Glutamatergic neuron (in vitro differentiated cells): ENCODE data around the gene CAMTA1. TPM values are rescaled to one million over a fixed set of nuclear protein-coding genes. Genes with fewer than 3 reads are reported as not detected.

Experiments used
- DNase-seq: peaks from one replicate; pipeline ENCODE4 v3.0.0; 2022
- H3K27ac Mint-ChIP-seq: one replicate; pipeline ENCODE4 v1.8.0; 2020; ENCODE audit warnings: mild to moderate bottlenecking, mixed read lengths, inconsistent platforms; ENCODE audit not compliant: unreplicated experiment
- H3K27me3 Mint-ChIP-seq: one replicate; pipeline ENCODE4 v1.8.0; 2020; ENCODE audit warnings: mild to moderate bottlenecking, moderate library complexity, mixed read lengths, inconsistent platforms; ENCODE audit not compliant: unreplicated experiment
- H3K36me3 Mint-ChIP-seq: one replicate; pipeline ENCODE4 v1.8.0; 2020; ENCODE audit warnings: mild to moderate bottlenecking, mixed read lengths, inconsistent platforms; ENCODE audit not compliant: unreplicated experiment
- H3K4me1 Mint-ChIP-seq: one replicate; pipeline ENCODE4 v1.8.0; 2020; ENCODE audit warnings: mild to moderate bottlenecking, low read depth, mixed read lengths, inconsistent platforms; ENCODE audit not compliant: unreplicated experiment
- H3K4me3 Mint-ChIP-seq: one replicate; pipeline ENCODE4 v1.8.0; 2020; ENCODE audit warnings: mild to moderate bottlenecking, mixed read lengths, inconsistent platforms; ENCODE audit not compliant: unreplicated experiment
- H3K9me3 Mint-ChIP-seq: one replicate; pipeline ENCODE4 v1.8.0; 2020; ENCODE audit warnings: mild to moderate bottlenecking, moderate library complexity, mixed read lengths, inconsistent platforms; ENCODE audit not compliant: unreplicated experiment
- CTCF ChIP-seq: fragments of 200-600 bp; sonication (generic); IDR thresholded peaks from one replicate; pipeline ENCODE4 v1.5.0; 2021; ENCODE audit not compliant: partially characterized antibody, unreplicated experiment
- total RNA-seq: library from RNA; stranded (reverse); fragmentation: NEBNext Ultra II Directional; extraction: Animal tissue kit (Norgen Biotek cat#: 25700); gene quantifications from one replicate; pipeline ENCODE4 v1.2.1, GENCODE V29; 2021; ENCODE audit not compliant: unreplicated experiment

CAMTA1 gene
- total RNA-seq, 1 donor from 2014 or later: 77.2 TPM

DNA sequence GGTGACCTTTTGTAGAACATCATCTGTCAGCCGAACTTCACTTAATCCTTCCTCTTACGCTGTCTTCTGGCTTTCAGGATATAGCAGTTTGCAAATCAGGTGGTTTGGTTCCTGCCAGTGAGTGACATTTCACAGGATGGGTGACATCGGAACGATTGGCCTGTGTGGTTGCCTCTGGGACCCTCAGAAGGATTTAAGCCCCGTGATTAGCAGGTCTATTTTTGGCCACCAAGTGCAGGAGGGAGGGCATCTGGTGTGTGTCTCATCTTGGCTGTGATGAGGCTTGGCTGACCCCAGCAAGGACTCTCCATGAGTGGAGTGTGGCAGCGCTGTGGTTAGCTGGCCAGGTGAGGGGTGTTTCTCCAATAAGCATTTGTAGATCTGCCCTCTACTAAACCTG is 578.2 kb downstream of the CAMTA1 start:
- Mint-ChIP-seq H3K27me3 (peaks cover 2% of the 10 kb centered on the region), H3K4me3 (no peak overlapping the region), H3K9me3 (peaks cover 2% of the 10 kb centered on the region)

GRCh38 chr1:7365706-7366105 is 580.5 kb downstream of the CAMTA1 start:
- DNase-seq: no peak
- no peak for TF ChIP-seq CTCF
- Mint-ChIP-seq H3K9me3 (peaks cover 5% of the 10 kb centered on the region), H3K27me3 (peaks cover 6% of the 10 kb centered on the region), H3K27ac (no peak overlapping the region), H3K36me3 (no peaks in the 10 kb centered on the region), H3K4me1 (no peaks in the 10 kb centered on the region), H3K4me3 (no peak overlapping the region)

More for the DNA sequence above, 578.2 kb downstream of the CAMTA1 start:
- no peak overlapping the region for H3K27ac Mint-ChIP-seq
- DNase-seq: no peak
- no peaks in the 10 kb centered on the region for H3K36me3 Mint-ChIP-seq
- no peak for TF ChIP-seq CTCF
- H3K4me1 Mint-ChIP-seq: no peaks in the 10 kb centered on the region

DNA sequence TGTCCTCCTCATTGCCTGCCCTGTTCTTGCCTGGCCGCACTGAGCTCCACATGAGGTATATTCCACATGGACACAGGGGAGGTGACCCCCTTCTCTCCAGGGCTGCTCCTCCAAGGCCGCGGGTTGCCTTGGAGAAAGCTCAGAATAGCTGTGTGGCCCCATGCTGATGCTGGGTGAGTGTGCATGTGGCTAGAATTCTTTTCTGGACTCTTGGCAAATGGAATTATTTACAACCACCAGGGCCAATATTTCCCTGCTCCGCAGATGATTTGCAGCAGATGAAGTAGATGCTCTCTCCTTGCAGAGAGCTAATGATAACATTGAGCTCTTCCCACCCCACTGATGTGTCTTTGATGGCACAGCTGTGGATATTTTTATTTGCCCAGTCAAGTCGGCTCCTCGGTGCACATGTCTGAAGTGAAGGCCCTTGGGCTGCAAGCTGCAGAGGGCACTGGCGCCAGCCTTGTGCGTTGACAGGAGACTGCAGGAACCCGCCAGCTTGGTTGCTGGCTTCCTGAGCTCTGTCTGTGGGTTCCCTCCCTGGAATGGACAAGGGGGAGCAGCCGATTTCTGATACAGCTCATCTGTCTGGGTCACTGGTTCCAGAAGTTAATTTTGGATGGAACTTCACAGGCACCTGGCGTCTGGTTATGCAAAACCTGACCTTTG is 581.2 kb downstream of the CAMTA1 start:
- Mint-ChIP-seq H3K36me3 (no peaks in the 10 kb centered on the region), H3K4me1 (no peaks in the 10 kb centered on the region), H3K4me3 (no peak overlapping the region), H3K27ac (no peak overlapping the region), H3K27me3 (peaks cover 6% of the 10 kb centered on the region), H3K9me3 (peaks cover 3% of the 10 kb centered on the region)
- TF ChIP-seq CTCF: no peak
- DNase-seq: no peak

- Mint-ChIP-seq H3K27me3 (peaks cover 6% of the 10 kb centered on the region), H3K36me3 (no peaks in the 10 kb centered on the region), H3K4me1 (no peaks in the 10 kb centered on the region), H3K27ac (no peak overlapping the region), H3K9me3 (peaks cover 3% of the 10 kb centered on the region), H3K4me3 (no peak overlapping the region)
- DNase-seq: no peak
- no peak for TF ChIP-seq CTCF
Measured at GRCh38 chr1:7366955-7367665, 581.9 kb downstream of the CAMTA1 start.

- H3K4me1 Mint-ChIP-seq: peaks cover 2% of the 10 kb centered on the region
- peaks cover 3% of the 10 kb centered on the region for H3K9me3 Mint-ChIP-seq
- no peak for TF ChIP-seq CTCF
- no peak overlapping the region for H3K4me3 Mint-ChIP-seq
- no peaks in the 10 kb centered on the region for H3K36me3 Mint-ChIP-seq
- H3K27ac Mint-ChIP-seq: no peak overlapping the region
- H3K27me3 Mint-ChIP-seq: peaks cover 6% of the 10 kb centered on the region
- no peak for DNase-seq
Measured at GRCh38 chr1:7369866-7370265, 584.6 kb downstream of the CAMTA1 start.
